HUDEP-2 (cell line): ENCODE measurements around the gene EXOC6B.

Source experiments
- DNase-seq, 76 experiments: peaks; one replicate each; lab custom pipeline; 2025; ENCODE audit not compliant: unreplicated experiment in 76 of 76; lab: John Stamatoyannopoulos, UW

The EXOC6B gene

GRCh38 chr2:72830273-72830672 is 4.4 kb upstream of the EXOC6B start:
- DNase-seq: no peak

- DNase-seq: no peak
These were observed 3.1 kb upstream of the EXOC6B start for GRCh38 chr2:72828840-72829507.

- DNase-seq: no peak
These were observed 2.3 kb upstream of the EXOC6B start for GRCh38 chr2:72827966-72828646.

- DNase-seq: no peak
These were observed 1.7 kb upstream of the EXOC6B start for GRCh38 chr2:72827487-72827886.

- no peak for DNase-seq
These were observed 284 bp upstream of the EXOC6B start for GRCh38 chr2:72826156-72826477.

GRCh38 chr2:72824224-72824842 is 1.5 kb downstream of the EXOC6B start:
- DNase-seq: peak in 9 of 76 experiments; percentile 2 to 30 (median 7)

GRCh38 chr2:72822794-72823193 is 3.0 kb downstream of the EXOC6B start:
- DNase-seq: no peak

GRCh38 chr2:72821983-72822382 is 3.9 kb downstream of the EXOC6B start:
- DNase-seq: no peak

GRCh38 chr2:72821118-72821517 is 4.7 kb downstream of the EXOC6B start:
- no peak for DNase-seq

- DNase-seq: no peak
These were observed 6.3 kb downstream of the EXOC6B start for GRCh38 chr2:72819501-72819900.

- no peak for DNase-seq
These were observed 10.1 kb downstream of the EXOC6B start for GRCh38 chr2:72815655-72816278.

GRCh38 chr2:72813841-72814240 is 12.0 kb downstream of the EXOC6B start:
- DNase-seq: no peak

GRCh38 chr2:72810165-72810564 is 15.7 kb downstream of the EXOC6B start:
- DNase-seq: no peak

GRCh38 chr2:72809095-72809494 is 16.7 kb downstream of the EXOC6B start:
- DNase-seq: no peak

- no peak for DNase-seq
These were observed 19.4 kb downstream of the EXOC6B start for GRCh38 chr2:72806280-72806945.

- no peak for DNase-seq
These were observed 22.1 kb downstream of the EXOC6B start for GRCh38 chr2:72803626-72804320.

GRCh38 chr2:72803151-72803550 is 22.7 kb downstream of the EXOC6B start:
- DNase-seq: no peak

- no peak for DNase-seq
These were observed 25.3 kb downstream of the EXOC6B start for GRCh38 chr2:72800492-72800891.

- no peak for DNase-seq
These were observed 28.1 kb downstream of the EXOC6B start for GRCh38 chr2:72797740-72798139.

- DNase-seq: no peak
These were observed 29.1 kb downstream of the EXOC6B start for GRCh38 chr2:72796766-72797165.

GRCh38 chr2:72794572-72794971 is 31.3 kb downstream of the EXOC6B start:
- DNase-seq: no peak
